Esophagus muscularis mucosa (tissue), 4 donors: ENCODE measurements around the gene UST. TPM values are rescaled to one million over a fixed set of nuclear protein-coding genes. Genes with fewer than 3 reads are reported as not detected.

ENCODE experiments used
- DNase-seq: peaks from one replicate; pipeline ENCODE4 v3.0.0-alpha.2; 2017; ENCODE audit errors: extremely low spot score
- H3K27ac ChIP-seq, 4 donors: fragments of 200-600 bp; sonication (generic); replicated peaks in 1 of 4; 1 replicate in 3 of 4; 2 replicates in 1 of 4; pipeline ENCODE4 v1.5.1; 2016 to 2019; ENCODE audit warnings: mild to moderate bottlenecking in 1 of 4
- H3K27me3 ChIP-seq, 4 donors: fragments of 200-600 bp; sonication (generic); one replicate each; pipeline versions ENCODE4 v1.5.1 to v1.6.0; 2016 to 2019
- H3K36me3 ChIP-seq, 4 donors: fragments of 200-600 bp; sonication (generic); one replicate each; pipeline ENCODE4 v1.5.1; 2016 to 2019
- H3K4me1 ChIP-seq, 4 donors: fragments of 200-600 bp; sonication (generic); one replicate each; pipeline ENCODE4 v1.5.1; 2016 to 2019
- H3K4me3 ChIP-seq, 4 donors: fragments of 200-600 bp; sonication (generic); 1 replicate in 2 of 4; 2 replicates in 2 of 4; pipeline ENCODE4 v1.5.1; 2016 to 2019; ENCODE audit warnings: mild to moderate bottlenecking in 4 of 4, moderate library complexity in 1 of 4
- H3K9me3 ChIP-seq, 4 donors: fragments of 200-600 bp; sonication (generic); 1 replicate in 3 of 4; 2 replicates in 1 of 4; pipeline ENCODE4 v1.5.1; 2016 to 2019
- EP300 ChIP-seq: sonication (generic); formaldehyde crosslinking; IDR thresholded peaks from one replicate; pipeline ENCODE4 v1.6.1; 2017; ENCODE audit warnings: antibody characterized with exemption
- POLR2A ChIP-seq: fragments of 450-650 bp; IDR thresholded peaks from one replicate; pipeline ENCODE4 v1.6.1; 2017; ENCODE audit warnings: antibody characterized with exemption, moderate library complexity, mild to moderate bottlenecking, low read depth
- POLR2AphosphoS5 ChIP-seq, 2 donors: sonication (generic); formaldehyde crosslinking; IDR thresholded peaks; one replicate each; pipeline ENCODE4 v1.6.1; 2017; ENCODE audit warnings: antibody characterized with exemption in 2 of 2
- WGBS: methylation state at CpG from one replicate; pipeline ENCODE4 v1.1.5; 2018; 5-methylcytosine and 5-hydroxymethylcytosine counted together
- intact Hi-C: fragments of 100-400 bp; cut with DNase I; formaldehyde crosslinking; loops from one replicate; pipeline ENCODE4 v1.15.1; 2023
- total RNA-seq, 4 donors: library from RNA; depleted of rRNA; stranded (reverse); fragments of >200 nt; gene quantifications; one replicate each; pipeline versions ENCODE4 v1.1.0 to v1.2.1, GENCODE V29; 2016
- TF ChIP-seq, protein P1 (sequence below), 3 experiments: fragments of 200-600 bp in 2 of 3; fragments of 450-650 bp in 1 of 3; sonication (generic) in 2 of 3; IDR thresholded peaks; one replicate each; pipeline ENCODE4 v1.5.1; 2017 to 2019; ENCODE audit warnings: antibody characterized with exemption in 3 of 3, mild to moderate bottlenecking in 2 of 3, moderate library complexity in 1 of 3

The UST gene
- total RNA-seq, 4 donors from 2014 or later = 29.1 to 46.3 (median 32.4) TPM

DNA sequence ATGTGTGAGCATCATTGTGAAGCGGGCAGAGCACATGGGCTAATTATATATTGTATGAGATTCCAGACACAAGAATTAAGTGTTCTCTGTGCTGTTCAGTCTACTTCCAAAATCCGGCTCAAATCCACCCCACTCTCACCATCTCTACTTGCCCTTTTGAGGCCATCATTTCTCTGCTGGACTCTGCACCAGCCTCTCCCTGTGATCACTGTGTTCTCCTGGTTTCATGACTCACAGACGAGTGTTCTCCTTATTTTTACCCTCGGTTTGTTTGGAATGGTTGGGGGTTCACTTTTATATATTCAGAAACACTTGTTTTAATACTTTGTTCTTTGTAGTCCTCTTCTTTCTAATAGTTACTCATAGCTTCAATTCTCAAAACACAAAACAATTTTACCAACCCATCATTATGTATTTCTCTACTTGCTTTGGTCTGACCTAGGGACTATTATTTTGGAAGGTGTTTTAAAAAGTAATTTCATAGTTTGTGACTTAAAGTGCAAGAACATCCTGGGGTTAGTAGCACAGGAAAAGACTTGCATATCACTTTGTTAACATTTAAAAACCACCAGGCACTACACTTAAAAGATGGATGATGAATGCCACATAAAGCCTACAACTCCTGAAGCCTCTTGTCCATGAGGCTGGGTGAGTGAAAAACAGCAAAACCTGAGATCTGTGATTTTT lies 82.7 kb downstream of the UST start:
- intact Hi-C loops = no loop called here
- Histone ChIP-seq H3K27me3 (no peaks in the 10 kb centered on the region), H3K4me1 (peaks cover 0 to 7% (median 0%) of the 10 kb centered on the region in 4 donors), H3K27ac (no peak overlapping the region), H3K36me3 (no peaks in the 10 kb centered on the region), H3K9me3 (no peaks in the 10 kb centered on the region), H3K4me3 (no peak overlapping the region)
- TF ChIP-seq, protein P1, sequence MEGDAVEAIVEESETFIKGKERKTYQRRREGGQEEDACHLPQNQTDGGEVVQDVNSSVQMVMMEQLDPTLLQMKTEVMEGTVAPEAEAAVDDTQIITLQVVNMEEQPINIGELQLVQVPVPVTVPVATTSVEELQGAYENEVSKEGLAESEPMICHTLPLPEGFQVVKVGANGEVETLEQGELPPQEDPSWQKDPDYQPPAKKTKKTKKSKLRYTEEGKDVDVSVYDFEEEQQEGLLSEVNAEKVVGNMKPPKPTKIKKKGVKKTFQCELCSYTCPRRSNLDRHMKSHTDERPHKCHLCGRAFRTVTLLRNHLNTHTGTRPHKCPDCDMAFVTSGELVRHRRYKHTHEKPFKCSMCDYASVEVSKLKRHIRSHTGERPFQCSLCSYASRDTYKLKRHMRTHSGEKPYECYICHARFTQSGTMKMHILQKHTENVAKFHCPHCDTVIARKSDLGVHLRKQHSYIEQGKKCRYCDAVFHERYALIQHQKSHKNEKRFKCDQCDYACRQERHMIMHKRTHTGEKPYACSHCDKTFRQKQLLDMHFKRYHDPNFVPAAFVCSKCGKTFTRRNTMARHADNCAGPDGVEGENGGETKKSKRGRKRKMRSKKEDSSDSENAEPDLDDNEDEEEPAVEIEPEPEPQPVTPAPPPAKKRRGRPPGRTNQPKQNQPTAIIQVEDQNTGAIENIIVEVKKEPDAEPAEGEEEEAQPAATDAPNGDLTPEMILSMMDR (IDR thresholded peaks at IDR 0.05) = no peak
- TF ChIP-seq POLR2AphosphoS5 (IDR thresholded peaks at IDR 0.05) = no peak
- DNase-seq = peak; percentile 88
- WGBS = 90% methylated on average over 4 of the region's 4 CpGs

DNA sequence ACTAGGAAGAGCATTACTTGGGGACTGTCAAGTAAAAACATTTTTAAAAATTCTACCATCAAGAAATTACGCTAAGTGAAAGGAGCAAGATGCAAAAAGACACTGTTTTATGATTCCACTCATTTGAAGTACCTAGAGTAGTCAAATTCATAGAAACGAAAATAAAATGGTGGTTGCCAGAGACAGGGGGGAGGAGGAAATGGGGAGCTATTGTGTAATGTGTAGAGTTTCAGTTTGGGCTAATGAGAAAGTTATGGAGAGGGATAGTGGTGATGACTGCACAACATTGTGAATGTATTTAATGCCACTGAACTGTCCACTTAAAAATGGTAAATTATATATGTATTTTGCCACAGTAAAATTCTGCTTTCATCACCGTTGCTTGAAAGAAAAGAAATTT lies 83.8 kb downstream of the UST start:
- WGBS = 91% methylated on average over 3 of the region's 3 CpGs
- Histone ChIP-seq H3K9me3 (no peaks in the 10 kb centered on the region), H3K27me3 (no peaks in the 10 kb centered on the region), H3K27ac (no peak overlapping the region), H3K4me1 (peaks cover 0 to 11% (median 3%) of the 10 kb centered on the region in 4 donors), H3K36me3 (no peaks in the 10 kb centered on the region), H3K4me3 (no peak overlapping the region)
- intact Hi-C loops = no loop called here
- no peak for TF ChIP-seq POLR2A
- TF ChIP-seq, protein P1 (IDR thresholded peaks at IDR 0.05) = no peak
- no peak for TF ChIP-seq POLR2AphosphoS5 (IDR thresholded peaks at IDR 0.05)
- TF ChIP-seq EP300 = no peak
- no peak for DNase-seq

DNA sequence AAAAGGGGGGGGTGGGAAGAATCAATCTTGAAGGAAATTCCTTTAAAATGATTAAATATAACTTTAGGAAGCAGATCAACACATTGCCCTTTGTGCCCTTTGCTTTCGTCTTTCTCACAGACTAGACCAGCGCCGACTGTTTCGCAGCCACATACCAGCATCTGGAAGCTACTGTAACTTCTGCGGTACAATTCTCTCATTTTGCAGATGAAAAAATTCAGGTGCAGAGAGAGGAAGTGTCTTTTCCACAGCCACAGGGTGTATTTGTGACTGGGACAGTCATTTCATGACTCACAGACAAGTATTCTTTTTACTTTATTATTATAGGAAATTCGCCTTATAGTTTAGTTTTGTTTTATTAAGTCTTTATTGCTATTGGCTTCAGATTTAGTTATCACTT lies 84.2 kb downstream of the UST start:
- DNase-seq = peak; percentile 31
- intact Hi-C loops = no loop called here
- TF ChIP-seq POLR2AphosphoS5 (IDR thresholded peaks at IDR 0.05) = no peak
- TF ChIP-seq, protein P1 (IDR thresholded peaks at IDR 0.05) = no peak
- TF ChIP-seq EP300 = no peak
- TF ChIP-seq POLR2A = no peak
- H3K4me3 ChIP-seq = no peak overlapping the region
- H3K9me3 ChIP-seq = no peaks in the 10 kb centered on the region
- peaks cover 0 to 13% (median 4%) of the 10 kb centered on the region in 4 donors for H3K4me1 ChIP-seq
- 93% methylated on average over 6 of the region's 6 CpGs for WGBS
- H3K27ac ChIP-seq = no peak overlapping the region
- H3K36me3 ChIP-seq = no peaks in the 10 kb centered on the region
- no peaks in the 10 kb centered on the region for H3K27me3 ChIP-seq

DNA sequence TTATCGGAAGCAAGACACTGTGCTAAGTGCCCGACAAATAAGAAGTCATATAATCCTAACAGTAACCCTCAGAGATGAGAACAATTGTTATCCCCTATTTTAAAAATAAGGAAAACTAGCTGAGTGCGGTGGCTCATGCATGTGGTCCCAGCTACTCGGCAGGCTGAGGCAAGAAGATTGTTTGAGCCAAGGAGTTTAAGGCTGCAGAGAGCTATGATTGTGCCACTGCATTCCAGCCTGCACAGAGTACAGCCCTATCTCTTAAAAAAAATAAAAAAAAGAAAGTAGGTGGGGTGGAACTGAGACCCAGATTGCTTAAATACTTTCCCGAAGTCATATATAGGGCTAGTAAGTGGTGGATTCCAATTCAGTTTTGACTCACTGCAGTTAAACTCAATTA lies 84.7 kb downstream of the UST start:
- Histone ChIP-seq H3K4me1 (peaks cover 0 to 13% (median 4%) of the 10 kb centered on the region in 4 donors), H3K4me3 (no peak overlapping the region), H3K9me3 (no peaks in the 10 kb centered on the region), H3K27me3 (no peaks in the 10 kb centered on the region), H3K27ac (no peak overlapping the region), H3K36me3 (no peaks in the 10 kb centered on the region)
- DNase-seq = peak; percentile 60
- 75% methylated on average over 5 of the region's 5 CpGs for WGBS
- TF ChIP-seq POLR2A (no peak), POLR2AphosphoS5 (IDR thresholded peaks at IDR 0.05) (no peak), EP300 (no peak)
- TF ChIP-seq, protein P1 (IDR thresholded peaks at IDR 0.05) = no peak
- intact Hi-C loops = no loop called here
